Central memory CD8-positive, alpha-beta T cell (primary cell): ENCODE measurements around the gene MRPL47.
A peak's percentile ranks its signal among the peaks of the same experiment; 100 is the strongest.
"Not testable (repeated sequence)": the region's sequence is repeated elsewhere in the genome, so short reads cannot be mapped to it uniquely, and the experiment has no call there.

Experiments
- ATAC-seq: fragments of 150-1000 bp; cut with Tn5 transposase; replicated peaks from 2 replicates; pipeline ENCODE4 v1.10.0; 2022; ENCODE audit warnings: mild to moderate bottlenecking, moderate FRiP score, moderate number of reproducible peaks; ENCODE audit not compliant: poor library complexity, severe bottlenecking; ENCODE audit errors: extremely low read depth
- DNase-seq, 2 donors: peaks; one replicate each; pipeline ENCODE4 v3.0.0; 2021; ENCODE audit warnings: low spot score in 2 of 2
- H3K27ac Mint-ChIP-seq: one replicate; pipeline ENCODE4 v1.8.0; 2022; ENCODE audit warnings: low read depth, mild to moderate bottlenecking, moderate library complexity, mixed read lengths
- H3K27me3 Mint-ChIP-seq: one replicate; pipeline ENCODE4 v1.8.0; 2022; ENCODE audit warnings: mixed read lengths
- H3K36me3 Mint-ChIP-seq: one replicate; pipeline ENCODE4 v1.8.0; 2022; ENCODE audit warnings: mild to moderate bottlenecking, moderate library complexity, mixed read lengths; ENCODE audit not compliant: insufficient read depth
- H3K4me1 Mint-ChIP-seq: one replicate; pipeline ENCODE4 v1.8.0; 2022; ENCODE audit warnings: mixed read lengths
- H3K4me3 Mint-ChIP-seq: one replicate; pipeline ENCODE4 v1.8.0; 2022; ENCODE audit warnings: mild to moderate bottlenecking, moderate library complexity, mixed read lengths
- H3K9me3 Mint-ChIP-seq: one replicate; pipeline ENCODE4 v1.8.0; 2022; ENCODE audit warnings: mixed read lengths

Gene MRPL47

GRCh38 chr3:179604321-179605078 is at the start of gene MRPL47, which contains the start of gene NDUFB5:
Gene MRPL47 (minus strand): TSS chr3:179604638. CDS start chr3:179604624, 14 bp downstream.
Gene NDUFB5 (plus strand): TSS chr3:179604794. CDS start chr3:179604816, 22 bp downstream.
- Mint-ChIP-seq H3K9me3 (no peaks in the 10 kb centered on the region), H3K27me3 (no peaks in the 10 kb centered on the region), H3K4me3 (peak within 1 kb of the TSS; percentile 98), H3K4me1 (peaks cover 32% of the 10 kb centered on the region), H3K27ac (peak within 1 kb of the TSS; percentile 99), H3K36me3 (peaks cover 25% of the 10 kb centered on the region)
- ATAC-seq = peak; percentile 99
- peak; percentile 85 to 88 for DNase-seq

- H3K27me3 Mint-ChIP-seq = no peaks in the 10 kb centered on the region
- ATAC-seq = peak; percentile 65
- peak overlapping the region; percentile 95 for H3K4me3 Mint-ChIP-seq
- peak overlapping the region; percentile 90 for H3K27ac Mint-ChIP-seq
- no peaks in the 10 kb centered on the region for H3K9me3 Mint-ChIP-seq
- DNase-seq = peak; percentile 34 to 45
- H3K36me3 Mint-ChIP-seq = peaks cover 7% of the 10 kb centered on the region
- peaks cover 27% of the 10 kb centered on the region for H3K4me1 Mint-ChIP-seq
These were observed 48.8 kb upstream of the MRPL47 start for GRCh38 chr3:179653096-179653797.

GRCh38 chr3:179652447-179653095 is 48.1 kb upstream of the MRPL47 start, which contains the start of gene USP13:
Gene USP13 (plus strand): TSS chr3:179653040. CDS start chr3:179653226, 186 bp downstream.
- ATAC-seq = peak; percentile 59
- Mint-ChIP-seq H3K27me3 (no peaks in the 10 kb centered on the region), H3K9me3 (no peaks in the 10 kb centered on the region), H3K4me3 (peak within 1 kb of the TSS; percentile 95), H3K36me3 (peaks cover 7% of the 10 kb centered on the region), H3K4me1 (peaks cover 27% of the 10 kb centered on the region), H3K27ac (peak within 1 kb of the TSS; percentile 90)
- peak; percentile 23 to 46 for DNase-seq

GRCh38 chr3:179651687-179652446 is 47.4 kb upstream of the MRPL47 start:
- Mint-ChIP-seq H3K27ac (no peak overlapping the region), H3K27me3 (no peaks in the 10 kb centered on the region), H3K36me3 (peaks cover 6% of the 10 kb centered on the region), H3K4me3 (peak overlapping the region; percentile 95), H3K9me3 (no peaks in the 10 kb centered on the region), H3K4me1 (peaks cover 27% of the 10 kb centered on the region)
- no peak for DNase-seq
- ATAC-seq = no peak

- ATAC-seq (no peak), DNase-seq (no peak)
- Mint-ChIP-seq H3K27ac (no peak overlapping the region), H3K27me3 (no peaks in the 10 kb centered on the region), H3K4me3 (no peak overlapping the region), H3K4me1 (no peaks in the 10 kb centered on the region), H3K9me3 (no peaks in the 10 kb centered on the region), H3K36me3 (no peaks in the 10 kb centered on the region)
These were observed 41.7 kb upstream of the MRPL47 start for GRCh38 chr3:179646177-179646576.

- H3K36me3 Mint-ChIP-seq, H3K9me3 Mint-ChIP-seq, H3K4me3 Mint-ChIP-seq, H3K4me1 Mint-ChIP-seq, ATAC-seq, DNase-seq, H3K27me3 Mint-ChIP-seq, H3K27ac Mint-ChIP-seq: not testable (repeated sequence)
These were observed 39.4 kb upstream of the MRPL47 start for GRCh38 chr3:179643837-179644236.

- Mint-ChIP-seq H3K36me3 (no peaks in the 10 kb centered on the region), H3K4me3 (no peak overlapping the region), H3K27me3 (no peaks in the 10 kb centered on the region), H3K27ac (no peak overlapping the region), H3K4me1 (no peaks in the 10 kb centered on the region), H3K9me3 (no peaks in the 10 kb centered on the region)
- DNase-seq = no peak
- no peak for ATAC-seq
These were observed 38.4 kb upstream of the MRPL47 start for GRCh38 chr3:179642871-179643270.

- Mint-ChIP-seq H3K36me3 (no peaks in the 10 kb centered on the region), H3K4me3 (no peak overlapping the region), H3K9me3 (no peaks in the 10 kb centered on the region), H3K27me3 (no peaks in the 10 kb centered on the region), H3K27ac (no peak overlapping the region), H3K4me1 (no peaks in the 10 kb centered on the region)
- ATAC-seq = no peak
- DNase-seq = no peak
These were observed 36.0 kb upstream of the MRPL47 start for GRCh38 chr3:179640469-179640868.

- DNase-seq (no peak), ATAC-seq (no peak)
- Mint-ChIP-seq H3K4me3 (no peak overlapping the region), H3K36me3 (no peaks in the 10 kb centered on the region), H3K27ac (no peak overlapping the region), H3K4me1 (no peaks in the 10 kb centered on the region), H3K27me3 (no peaks in the 10 kb centered on the region), H3K9me3 (no peaks in the 10 kb centered on the region)
These were observed 26.5 kb upstream of the MRPL47 start for GRCh38 chr3:179630753-179631451.

GRCh38 chr3:179624451-179624850 is 20.0 kb upstream of the MRPL47 start:
- peaks cover 45% of the 10 kb centered on the region for H3K36me3 Mint-ChIP-seq
- DNase-seq (no peak), ATAC-seq (no peak)
- no peaks in the 10 kb centered on the region for H3K27me3 Mint-ChIP-seq
- H3K4me3 Mint-ChIP-seq = no peak overlapping the region
- no peaks in the 10 kb centered on the region for H3K9me3 Mint-ChIP-seq
- no peaks in the 10 kb centered on the region for H3K4me1 Mint-ChIP-seq
- H3K27ac Mint-ChIP-seq = no peak overlapping the region

- Mint-ChIP-seq H3K27me3 (no peaks in the 10 kb centered on the region), H3K27ac (no peak overlapping the region), H3K9me3 (no peaks in the 10 kb centered on the region), H3K4me3 (no peak overlapping the region), H3K4me1 (no peaks in the 10 kb centered on the region), H3K36me3 (peaks cover 55% of the 10 kb centered on the region)
- ATAC-seq (no peak), DNase-seq (no peak)
These were observed 17.6 kb upstream of the MRPL47 start for GRCh38 chr3:179622023-179622422.
